KMS-11 (cell line): Measurements from ENCODE around the gene MAPT.

Experiments
- H2AFZ ChIP-seq: fragments of 200-600 bp; sonication (generic); 2 replicates; pipeline ENCODE4 v1.6.1; 2016; ENCODE audit warnings: antibody characterized with exemption, mixed run types, low read depth
- H3K27ac ChIP-seq: fragments of 200-600 bp; sonication (generic); 2 replicates; pipeline ENCODE4 v1.6.1; 2016; ENCODE audit warnings: mild to moderate bottlenecking, mixed run types
- H3K27me3 ChIP-seq: fragments of 200-600 bp; sonication (generic); 2 replicates; pipeline ENCODE4 v1.6.1; 2017; ENCODE audit warnings: mild to moderate bottlenecking, low read depth, mixed run types, moderate library complexity; ENCODE audit not compliant: insufficient read depth
- H3K36me3 ChIP-seq: fragments of 200-600 bp; sonication (generic); 2 replicates; pipeline ENCODE4 v1.6.1; 2017; ENCODE audit warnings: mild to moderate bottlenecking, mixed run types; ENCODE audit not compliant: insufficient read depth
- H3K4me1 ChIP-seq: fragments of 200-600 bp; sonication (generic); 2 replicates; pipeline ENCODE4 v1.6.1; 2016; ENCODE audit warnings: mild to moderate bottlenecking, low read depth, mixed run types; ENCODE audit not compliant: poor library complexity, severe bottlenecking
- H3K4me2 ChIP-seq: fragments of 200-600 bp; sonication (generic); 2 replicates; pipeline ENCODE4 v1.7.0; 2016; ENCODE audit warnings: mild to moderate bottlenecking, mixed run types
- H3K4me3 ChIP-seq: fragments of 200-600 bp; sonication (generic); IDR thresholded peaks from 2 replicates; pipeline ENCODE4 v1.6.1; 2017; ENCODE audit warnings: low read depth, low read length, mixed read lengths; ENCODE audit not compliant: insufficient read depth
- H3K79me2 ChIP-seq: fragments of 200-600 bp; sonication (generic); 2 replicates; pipeline ENCODE4 v1.6.1; 2016; ENCODE audit warnings: low read depth, mixed run types; ENCODE audit not compliant: insufficient read depth
- H3K9ac ChIP-seq: fragments of 200-600 bp; sonication (generic); 2 replicates; pipeline ENCODE4 v1.6.1; 2016; ENCODE audit warnings: mild to moderate bottlenecking, mixed run types
- H4K20me1 ChIP-seq: fragments of 200-600 bp; sonication (generic); 2 replicates; pipeline ENCODE4 v1.6.1; 2016; ENCODE audit warnings: mild to moderate bottlenecking, mixed run types; ENCODE audit not compliant: insufficient read depth
- TF ChIP-seq, protein P1 (sequence below): fragments of 200-600 bp; sonication (generic); conservative IDR thresholded peaks from 2 replicates; pipeline ENCODE4 v1.6.1; 2017; ENCODE audit warnings: low read depth, mild to moderate bottlenecking, antibody characterized with exemption, low read length, moderate library complexity, mixed read lengths

The MAPT gene

GRCh38 chr17:45997166-45997565, 102.8 kb downstream of the MAPT start:
- Histone ChIP-seq H2AFZ (no peak overlapping the region), H3K4me2 (no peak overlapping the region), H3K27ac (no peak overlapping the region), H3K4me1 (no peaks in the 10 kb centered on the region), H4K20me1 (no peaks in the 10 kb centered on the region), H3K27me3 (no peaks in the 10 kb centered on the region), H3K9ac (no peak overlapping the region), H3K36me3 (no peaks in the 10 kb centered on the region), H3K4me3 (no peak overlapping the region), H3K79me2 (no peaks in the 10 kb centered on the region)
- TF ChIP-seq, protein P1, sequence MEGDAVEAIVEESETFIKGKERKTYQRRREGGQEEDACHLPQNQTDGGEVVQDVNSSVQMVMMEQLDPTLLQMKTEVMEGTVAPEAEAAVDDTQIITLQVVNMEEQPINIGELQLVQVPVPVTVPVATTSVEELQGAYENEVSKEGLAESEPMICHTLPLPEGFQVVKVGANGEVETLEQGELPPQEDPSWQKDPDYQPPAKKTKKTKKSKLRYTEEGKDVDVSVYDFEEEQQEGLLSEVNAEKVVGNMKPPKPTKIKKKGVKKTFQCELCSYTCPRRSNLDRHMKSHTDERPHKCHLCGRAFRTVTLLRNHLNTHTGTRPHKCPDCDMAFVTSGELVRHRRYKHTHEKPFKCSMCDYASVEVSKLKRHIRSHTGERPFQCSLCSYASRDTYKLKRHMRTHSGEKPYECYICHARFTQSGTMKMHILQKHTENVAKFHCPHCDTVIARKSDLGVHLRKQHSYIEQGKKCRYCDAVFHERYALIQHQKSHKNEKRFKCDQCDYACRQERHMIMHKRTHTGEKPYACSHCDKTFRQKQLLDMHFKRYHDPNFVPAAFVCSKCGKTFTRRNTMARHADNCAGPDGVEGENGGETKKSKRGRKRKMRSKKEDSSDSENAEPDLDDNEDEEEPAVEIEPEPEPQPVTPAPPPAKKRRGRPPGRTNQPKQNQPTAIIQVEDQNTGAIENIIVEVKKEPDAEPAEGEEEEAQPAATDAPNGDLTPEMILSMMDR, result no peak

DNA sequence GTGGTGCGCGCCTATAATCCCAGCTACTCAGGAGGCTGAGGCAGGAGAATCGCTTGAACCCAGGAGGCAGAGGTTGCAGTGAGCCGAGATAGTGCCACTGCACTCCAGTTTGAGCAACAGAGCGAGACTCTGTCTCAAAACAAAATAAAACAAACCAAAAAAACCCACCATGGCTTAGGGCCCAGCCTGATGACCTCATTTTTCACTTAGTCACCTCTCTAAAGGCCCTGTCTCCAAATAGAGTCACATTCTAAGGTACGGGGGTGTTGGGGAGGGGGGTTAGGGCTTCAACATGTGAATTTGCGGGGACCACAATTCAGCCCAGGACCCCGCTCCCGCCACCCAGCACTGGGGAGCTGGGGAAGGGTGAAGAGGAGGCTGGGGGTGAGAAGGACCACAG, 103.3 kb downstream of the MAPT start:
- Histone ChIP-seq H3K36me3 (no peaks in the 10 kb centered on the region), H3K9ac (no peak overlapping the region), H2AFZ (no peak overlapping the region), H3K4me2 (no peak overlapping the region), H4K20me1 (no peaks in the 10 kb centered on the region), H3K27ac (no peak overlapping the region), H3K4me1 (peaks cover under 1% of the 10 kb centered on the region), H3K27me3 (no peaks in the 10 kb centered on the region), H3K4me3 (no peak overlapping the region), H3K79me2 (no peaks in the 10 kb centered on the region)
- TF ChIP-seq, protein P1, result no peak

GRCh38 chr17:45998987-45999899, 104.9 kb downstream of the MAPT start, which contains the start of gene STH:
Gene STH, plus strand, starts transcription at chr17:45999250. Its CDS starts 30 bp downstream, at chr17:45999280.
- no peaks in the 10 kb centered on the region for H3K36me3 ChIP-seq
- H3K9ac ChIP-seq, result no peak within 1 kb of the TSS
- TF ChIP-seq, protein P1, result no peak
- H3K4me3 ChIP-seq, result no peak within 1 kb of the TSS
- no peak within 1 kb of the TSS for H3K27ac ChIP-seq
- H3K79me2 ChIP-seq, result no peaks in the 10 kb centered on the region
- H4K20me1 ChIP-seq, result no peaks in the 10 kb centered on the region
- H3K27me3 ChIP-seq, result no peaks in the 10 kb centered on the region
- H2AFZ ChIP-seq, result no peak within 1 kb of the TSS
- H3K4me2 ChIP-seq, result no peak within 1 kb of the TSS
- H3K4me1 ChIP-seq, result peaks cover 6% of the 10 kb centered on the region

DNA sequence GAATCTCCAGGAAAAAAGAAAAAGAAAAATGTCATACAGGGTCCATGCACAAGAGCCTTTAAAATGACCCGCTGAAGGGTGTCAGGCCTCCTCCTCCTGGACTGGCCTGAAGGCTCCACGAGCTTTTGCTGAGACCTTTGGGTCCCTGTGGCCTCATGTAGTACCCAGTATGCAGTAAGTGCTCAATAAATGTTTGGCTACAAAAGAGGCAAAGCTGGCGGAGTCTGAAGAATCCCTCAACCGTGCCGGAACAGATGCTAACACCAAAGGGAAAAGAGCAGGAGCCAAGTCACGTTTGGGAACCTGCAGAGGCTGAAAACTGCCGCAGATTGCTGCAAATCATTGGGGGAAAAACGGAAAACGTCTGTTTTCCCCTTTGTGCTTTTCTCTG, 105.5 kb downstream of the MAPT start:
- Histone ChIP-seq H3K4me3 (no peak overlapping the region), H3K4me1 (peaks cover 6% of the 10 kb centered on the region), H3K4me2 (no peak overlapping the region), H2AFZ (no peak overlapping the region), H3K27ac (no peak overlapping the region), H3K79me2 (no peaks in the 10 kb centered on the region), H3K36me3 (no peaks in the 10 kb centered on the region), H3K27me3 (no peaks in the 10 kb centered on the region), H4K20me1 (no peaks in the 10 kb centered on the region), H3K9ac (no peak overlapping the region)
- TF ChIP-seq, protein P1, result no peak
